ENCODE data around the gene MAP2K2. TPM values are rescaled to one million over a fixed set of nuclear protein-coding genes. Genes with fewer than 3 reads are reported as not detected.

Gene MAP2K2
- total RNA-seq, 1 experiment from 2014 or later: 212 TPM

DNA sequence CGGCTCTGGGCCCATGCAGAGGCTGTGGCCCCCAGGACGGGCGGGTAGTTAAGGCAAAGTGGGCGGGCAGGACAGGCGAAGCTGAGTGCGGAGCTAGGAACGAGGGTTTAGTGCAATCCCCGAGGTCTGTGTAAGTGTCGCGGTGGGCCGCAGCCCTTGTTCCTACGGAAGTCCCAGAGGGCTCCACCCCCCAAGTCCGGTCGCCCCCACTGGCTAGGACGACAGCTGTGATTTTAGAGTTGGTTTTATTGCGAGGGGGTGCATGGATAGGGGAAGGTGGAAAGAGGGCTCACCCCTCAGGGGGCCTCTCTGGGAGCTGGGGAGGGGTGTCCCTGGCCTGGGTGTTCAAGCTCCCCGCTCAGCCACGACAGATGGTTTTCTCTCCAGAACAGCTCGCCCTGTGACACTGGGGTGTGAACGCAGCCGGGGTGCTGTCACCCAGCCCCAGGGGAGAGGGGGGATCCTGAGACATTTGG lies 78.9 kb downstream of the MAP2K2 start:
- no peak for DNase-seq (ENCODE audit: low spot score)

DNA sequence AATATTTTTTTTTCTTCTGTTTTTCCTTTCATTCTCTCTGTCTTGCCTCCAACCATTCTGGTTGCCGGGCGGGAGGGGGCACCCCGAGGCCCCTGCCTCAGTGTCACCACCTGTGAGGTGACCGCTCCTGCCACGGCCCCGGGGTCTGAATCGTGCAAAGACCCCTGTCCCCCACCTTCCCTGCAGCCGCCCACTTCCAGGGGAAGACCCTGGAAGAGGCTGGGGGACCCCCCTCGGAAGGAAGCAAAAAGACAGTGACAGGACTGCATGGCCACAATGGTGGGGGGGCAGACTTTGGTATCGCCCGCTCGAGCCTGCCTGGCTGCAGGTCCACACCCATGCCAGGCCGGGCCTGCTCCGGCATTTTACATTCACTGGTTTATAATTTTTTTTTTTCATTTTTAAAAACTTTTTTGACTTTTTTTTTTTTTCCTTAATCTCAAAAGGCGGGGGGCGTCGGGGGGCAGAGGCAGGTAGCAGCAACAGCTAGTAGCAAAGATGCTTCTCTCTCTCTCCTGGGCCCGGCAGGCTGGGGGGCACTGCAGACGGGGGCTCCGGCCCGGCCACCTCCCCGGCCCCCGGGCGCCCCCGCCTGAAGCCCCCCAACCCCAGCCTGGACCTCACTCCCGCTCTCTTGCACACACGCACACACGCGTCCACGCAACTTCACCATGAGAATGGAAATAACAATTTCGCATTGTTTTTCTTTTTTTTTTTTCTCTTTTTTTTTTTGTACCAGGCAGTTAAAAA lies 79.8 kb downstream of the MAP2K2 start:
- DNase-seq (ENCODE audit: low spot score): no peak

DNA sequence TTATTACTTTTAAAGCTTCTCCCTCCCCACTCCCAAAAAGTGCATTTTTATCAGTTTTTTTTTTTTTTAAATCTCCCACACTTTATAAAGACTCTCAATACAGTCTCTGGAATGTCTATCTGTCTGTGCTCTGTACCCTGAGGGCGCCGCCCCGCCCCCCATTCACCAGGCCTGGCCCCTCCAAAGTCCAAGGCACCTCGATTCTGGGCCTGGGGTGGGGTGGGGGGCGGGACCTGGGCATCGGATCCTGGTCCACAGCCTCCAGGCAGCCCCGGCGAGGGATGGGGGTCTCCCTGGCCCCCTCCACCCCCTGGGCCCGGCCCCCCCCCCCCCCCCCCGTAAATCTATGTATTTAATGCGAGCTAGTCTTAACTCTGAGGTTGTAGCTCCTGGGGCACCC lies 80.5 kb downstream of the MAP2K2 start:
- no peak for DNase-seq (ENCODE audit: low spot score)

DNA sequence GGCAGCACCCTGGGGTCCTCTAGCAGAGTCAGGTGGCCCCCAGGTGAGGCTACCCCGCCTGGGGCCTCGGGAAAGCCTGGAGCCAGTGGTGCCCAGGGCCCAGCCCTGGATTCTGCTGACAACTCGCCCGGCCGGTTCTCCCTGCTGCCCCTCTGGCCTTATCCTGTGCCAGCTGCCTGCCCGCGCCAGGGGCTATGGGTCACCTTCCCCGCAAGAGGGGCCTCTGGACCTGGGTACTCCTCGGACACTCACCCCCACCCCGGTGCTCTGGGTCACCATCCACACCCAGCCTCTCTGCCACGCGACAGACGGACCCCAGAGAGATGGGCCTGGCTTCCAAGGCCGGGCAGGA lies 81.2 kb downstream of the MAP2K2 start:
- DNase-seq (ENCODE audit: low spot score): no peak

DNA sequence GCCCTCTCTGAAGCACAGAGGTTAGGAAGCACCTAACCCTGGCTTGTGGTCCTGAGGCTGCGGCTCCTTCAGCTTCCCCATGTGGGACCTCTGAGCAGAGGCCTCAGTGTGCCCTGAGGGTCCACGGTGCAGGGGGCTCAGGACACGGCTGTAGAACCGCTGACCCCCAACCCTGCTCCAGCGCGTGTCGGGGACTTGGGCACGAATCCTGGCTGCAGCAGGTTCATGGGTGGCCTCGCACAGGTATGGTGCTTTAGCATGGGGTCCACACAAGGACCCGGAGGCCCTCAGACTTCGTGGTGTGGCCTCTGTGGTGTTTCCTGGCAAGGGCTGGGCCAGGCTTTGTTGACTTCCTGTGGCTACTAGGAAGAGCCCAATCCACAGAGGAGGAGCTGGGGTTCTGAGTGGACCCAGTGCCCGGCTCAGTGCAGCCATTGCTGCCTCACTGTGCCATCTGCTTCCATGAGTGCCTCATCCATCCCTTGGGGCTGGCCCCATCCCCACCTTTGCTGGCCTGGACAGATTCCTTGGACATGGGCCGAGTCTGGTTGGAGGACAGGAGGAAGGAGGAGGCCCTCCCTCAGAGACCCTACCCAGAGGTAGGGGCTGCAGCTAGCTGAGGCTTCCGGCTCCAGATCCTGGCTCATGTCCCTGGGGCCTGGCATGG lies 81.7 kb downstream of the MAP2K2 start:
- no peak for DNase-seq (ENCODE audit: low spot score)

Small RNAs within 50 kb of the gene (small RNA-seq; reads per million reads assigned to genes)
- not detected for gene RF00017

Other genes with a start within 250 kb of the MAP2K2 start
- not detected in 2 replicates for gene ATCAY, start 243.4 kb downstream of the MAP2K2 start, total RNA-seq (2014; rRNA removed; shearing (Covaris generic))
- not detected in 2 replicates for gene NMRK2, start 191.1 kb downstream of the MAP2K2 start, total RNA-seq (2014; rRNA removed; shearing (Covaris generic))
- gene DAPK3, start 153.0 kb downstream of the MAP2K2 start, total RNA-seq (2014; rRNA removed; shearing (Covaris generic)): 75.4 and 84.8 TPM in 2 replicates
- gene EEF2, start 138.7 kb downstream of the MAP2K2 start, total RNA-seq (2014; rRNA removed; shearing (Covaris generic)): 2,153 and 2,165 TPM in 2 replicates
- gene PIAS4, start 116.4 kb downstream of the MAP2K2 start, total RNA-seq (2014; rRNA removed; shearing (Covaris generic)): 40.6 and 40.8 TPM in 2 replicates
- gene ZBTB7A, start 57.2 kb downstream of the MAP2K2 start, total RNA-seq (2014; rRNA removed; shearing (Covaris generic)): 67.4 and 72.7 TPM in 2 replicates
- not detected in 2 replicates for gene CREB3L3, start 29.5 kb upstream of the MAP2K2 start, total RNA-seq (2014; rRNA removed; shearing (Covaris generic))
- 24.2 and 27.4 TPM in 2 replicates for gene SIRT6, start 58.4 kb upstream of the MAP2K2 start, total RNA-seq (2014; rRNA removed; shearing (Covaris generic))
- 0.20 and 0.89 TPM in 2 replicates for gene ANKRD24, start 58.6 kb upstream of the MAP2K2 start, total RNA-seq (2014; rRNA removed; shearing (Covaris generic))
- not detected in 2 replicates for gene EBI3, start 105.4 kb upstream of the MAP2K2 start, total RNA-seq (2014; rRNA removed; shearing (Covaris generic))
- 25.5 and 36.1 TPM in 2 replicates for gene YJU2, start 123.0 kb upstream of the MAP2K2 start, total RNA-seq (2014; rRNA removed; shearing (Covaris generic))
- 0.21 and 1.6 TPM in 2 replicates for gene SHD, start 155.1 kb upstream of the MAP2K2 start, total RNA-seq (2014; rRNA removed; shearing (Covaris generic))
- gene TMIGD2, start 178.3 kb upstream of the MAP2K2 start, total RNA-seq (2014; rRNA removed; shearing (Covaris generic)): not detected in 2 replicates
- gene FSD1, start 180.5 kb upstream of the MAP2K2 start, total RNA-seq (2014; rRNA removed; shearing (Covaris generic)): 0.41 and 0.60 TPM in 2 replicates
- 69.6 and 74.4 TPM in 2 replicates for gene STAP2, start 214.7 kb upstream of the MAP2K2 start, total RNA-seq (2014; rRNA removed; shearing (Covaris generic))
- 9.4 and 18.6 TPM in 2 replicates for gene MPND, start 219.4 kb upstream of the MAP2K2 start, total RNA-seq (2014; rRNA removed; shearing (Covaris generic))